Breast epithelium (tissue), 3 donors: Measurements from ENCODE around the gene SNRNP200.

Experiments
- POLR2AphosphoS5 ChIP-seq, 3 donors: sonication (generic); formaldehyde crosslinking; IDR thresholded peaks; one replicate each; pipeline ENCODE4 v1.6.1; 2017; ENCODE audit warnings: antibody characterized with exemption in 3 of 3
- TF ChIP-seq, protein P1 (sequence below), 3 donors: fragments of 450-650 bp; IDR thresholded peaks; one replicate each; pipeline ENCODE4 v1.5.1; 2016 to 2017; ENCODE audit warnings: antibody characterized with exemption in 3 of 3, mild to moderate bottlenecking in 3 of 3, moderate library complexity in 3 of 3

- TF ChIP-seq, protein P1, sequence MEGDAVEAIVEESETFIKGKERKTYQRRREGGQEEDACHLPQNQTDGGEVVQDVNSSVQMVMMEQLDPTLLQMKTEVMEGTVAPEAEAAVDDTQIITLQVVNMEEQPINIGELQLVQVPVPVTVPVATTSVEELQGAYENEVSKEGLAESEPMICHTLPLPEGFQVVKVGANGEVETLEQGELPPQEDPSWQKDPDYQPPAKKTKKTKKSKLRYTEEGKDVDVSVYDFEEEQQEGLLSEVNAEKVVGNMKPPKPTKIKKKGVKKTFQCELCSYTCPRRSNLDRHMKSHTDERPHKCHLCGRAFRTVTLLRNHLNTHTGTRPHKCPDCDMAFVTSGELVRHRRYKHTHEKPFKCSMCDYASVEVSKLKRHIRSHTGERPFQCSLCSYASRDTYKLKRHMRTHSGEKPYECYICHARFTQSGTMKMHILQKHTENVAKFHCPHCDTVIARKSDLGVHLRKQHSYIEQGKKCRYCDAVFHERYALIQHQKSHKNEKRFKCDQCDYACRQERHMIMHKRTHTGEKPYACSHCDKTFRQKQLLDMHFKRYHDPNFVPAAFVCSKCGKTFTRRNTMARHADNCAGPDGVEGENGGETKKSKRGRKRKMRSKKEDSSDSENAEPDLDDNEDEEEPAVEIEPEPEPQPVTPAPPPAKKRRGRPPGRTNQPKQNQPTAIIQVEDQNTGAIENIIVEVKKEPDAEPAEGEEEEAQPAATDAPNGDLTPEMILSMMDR (IDR thresholded peaks at IDR 0.05), result no peak
- no peak for TF ChIP-seq POLR2AphosphoS5 (IDR thresholded peaks at IDR 0.05)
These were observed 40.5 kb downstream of the SNRNP200 start for GRCh38 chr2:96264656-96265348.
